HG03175 (cell line): ENCODE results near the gene DZANK1.
"Not testable (repeated sequence)": the region's sequence is repeated elsewhere in the genome, so short reads cannot be mapped to it uniquely, and the experiment has no call there.

Experiments used
- ATAC-seq: cut with Tn5 transposase; IDR thresholded peaks from one replicate; pipeline ENCODE4 v1.9.1; 2021; ENCODE audit warnings: mild to moderate bottlenecking, moderate library complexity; ENCODE audit not compliant: unreplicated experiment

Gene DZANK1

GRCh38 chr20:18380908-18381529 lies 85.8 kb downstream of the DZANK1 start:
- ATAC-seq, result no peak

DNA sequence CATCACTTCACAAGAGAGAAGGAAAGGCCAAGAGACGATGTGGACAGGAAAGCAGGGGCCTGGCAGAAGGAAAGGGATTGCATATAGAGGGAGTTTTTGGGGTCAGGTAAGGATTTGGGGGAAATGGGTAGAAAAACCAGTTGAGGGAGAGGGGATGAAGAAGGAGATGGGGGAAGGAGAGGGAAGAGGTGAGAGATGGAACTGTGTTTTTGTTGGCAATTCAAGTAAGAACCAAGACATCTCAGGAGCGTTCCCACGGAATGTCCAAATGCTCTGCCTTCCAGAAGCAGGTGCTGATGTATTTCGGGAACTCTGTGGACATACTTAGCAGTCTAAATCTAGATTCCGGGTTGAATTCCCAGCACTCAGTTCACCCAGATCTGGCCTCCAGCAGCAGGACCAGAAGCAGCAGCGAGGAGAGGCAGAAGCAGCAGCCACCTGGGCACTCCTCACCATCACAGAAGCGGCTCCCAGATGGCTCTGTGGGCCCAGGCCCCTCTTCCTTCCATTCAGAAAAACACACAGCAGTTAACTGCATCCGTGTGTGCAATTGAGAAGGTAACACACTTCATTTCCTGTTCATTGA lies 88.8 kb downstream of the DZANK1 start:
- no peak for ATAC-seq

DNA sequence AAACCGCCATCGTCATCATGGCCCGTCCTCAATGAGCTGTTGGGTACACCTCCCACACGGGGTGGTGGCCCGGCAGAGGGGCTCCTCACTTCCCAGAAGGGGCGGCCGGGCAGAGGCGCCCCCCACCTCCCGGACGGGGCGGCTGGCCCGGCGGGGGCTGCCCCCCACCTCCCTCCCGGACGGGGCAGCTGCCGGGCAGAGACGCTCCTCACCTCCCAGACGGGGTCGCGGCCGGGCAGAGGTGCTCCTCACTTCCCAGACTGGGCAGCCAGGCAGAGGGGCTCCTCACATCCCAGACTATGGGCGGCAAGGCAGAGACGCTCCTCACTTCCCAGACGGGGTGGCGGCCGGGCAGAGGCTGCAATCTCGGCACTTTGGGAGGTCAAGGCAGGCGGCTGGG lies 91.3 kb downstream of the DZANK1 start:
- ATAC-seq, result not testable (repeated sequence)

GRCh38 chr20:18372296-18372695 lies 94.5 kb downstream of the DZANK1 start:
- no peak for ATAC-seq

- no peak for ATAC-seq
These were observed 102.1 kb downstream of the DZANK1 start for GRCh38 chr20:18364768-18365167.

DNA sequence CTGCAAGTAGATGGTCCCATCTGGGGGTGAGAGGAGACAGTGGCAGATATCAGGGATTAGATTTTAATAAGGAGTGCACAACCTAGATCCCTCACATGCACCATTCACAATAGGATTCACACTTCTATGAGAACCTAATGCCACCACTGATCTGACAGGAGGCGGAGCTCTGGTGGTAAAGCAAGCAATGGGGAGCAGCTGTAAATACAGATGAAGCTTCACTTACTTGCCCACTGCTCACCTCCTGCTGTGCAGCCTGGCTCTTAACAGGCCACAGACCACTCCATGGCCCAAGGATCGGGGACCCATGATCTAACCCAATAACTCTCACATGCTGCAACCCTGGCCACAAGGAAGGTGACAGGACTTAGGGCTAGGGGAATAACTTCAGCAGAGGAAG lies 103.1 kb downstream of the DZANK1 start:
- no peak for ATAC-seq

GRCh38 chr20:18362916-18363315 lies 103.9 kb downstream of the DZANK1 start:
- no peak for ATAC-seq

DNA sequence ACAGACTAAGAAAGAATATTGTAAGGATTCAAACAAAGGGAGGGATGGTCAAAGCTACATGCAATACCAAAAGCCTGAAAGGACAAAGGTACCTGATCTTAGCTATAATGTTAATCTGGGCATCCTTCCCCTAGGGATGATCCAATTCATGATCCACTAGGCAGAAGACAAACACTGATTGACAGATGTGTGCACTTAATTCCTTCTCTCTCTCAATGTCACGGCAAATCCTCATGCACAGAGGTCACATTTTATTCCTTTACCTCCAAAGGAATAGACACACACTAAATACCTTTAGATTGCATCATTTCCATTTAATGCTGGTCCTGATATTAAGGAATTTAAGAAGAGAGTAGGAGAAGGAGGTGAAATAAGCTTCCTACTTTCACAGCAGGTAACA lies 105.2 kb downstream of the DZANK1 start:
- no peak for ATAC-seq

GRCh38 chr20:18360635-18361034 lies 106.2 kb downstream of the DZANK1 start:
- no peak for ATAC-seq

- ATAC-seq, result no peak
These were observed 107.0 kb downstream of the DZANK1 start for GRCh38 chr20:18359854-18360253.

DNA sequence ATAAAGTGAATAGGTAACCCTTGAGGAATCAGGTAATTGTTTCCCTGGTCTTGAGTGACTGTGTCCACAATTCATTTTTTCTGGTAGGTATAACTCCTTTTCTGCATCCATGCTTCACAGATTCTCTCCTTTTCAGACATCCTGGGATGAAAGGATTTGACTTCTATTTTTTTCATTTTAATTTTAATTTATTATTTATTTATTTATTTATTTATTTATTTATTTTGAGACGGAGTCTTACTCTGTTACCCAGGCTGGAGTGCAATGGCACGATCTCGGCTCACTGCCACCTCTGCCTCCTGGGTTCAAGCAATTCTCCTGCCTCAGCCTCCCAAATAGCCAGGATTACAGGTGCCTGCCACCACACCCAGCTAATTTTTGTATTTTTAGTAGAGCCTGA lies 117.1 kb downstream of the DZANK1 start:
- not testable (repeated sequence) for ATAC-seq
